Keratinocyte (primary cell): ENCODE measurements around the gene EYA4. TPM values are rescaled to one million over a fixed set of nuclear protein-coding genes. Genes with fewer than 3 reads are reported as not detected.

ENCODE experiments used
- DNase-seq: peaks from one replicate; pipeline ENCODE4 v3.0.0-alpha.2; 2011; ENCODE audit warnings: low read depth, missing footprints, low spot score
- FAIRE-seq: peaks from 2 replicates; lab custom pipeline; 2011; peaks lifted over from hg19 to GRCh38; lab: Jason Lieb, UNC
- H2AFZ ChIP-seq: 2 replicates; pipeline ENCODE4 v1.6.0; 2012; ENCODE audit warnings: low read length, control low read depth, inconsistent platforms; ENCODE audit not compliant: control insufficient read depth
- H3K27ac ChIP-seq: 2 replicates; pipeline ENCODE4 v1.5.1; 2011; ENCODE audit warnings: low read length; ENCODE audit not compliant: control insufficient read depth, insufficient read depth
- H3K27me3 ChIP-seq: 3 replicates; pipeline ENCODE4 v1.6.0; 2011; ENCODE audit warnings: low read length; ENCODE audit not compliant: control insufficient read depth, insufficient read depth; ENCODE audit errors: extremely low read depth
- H3K36me3 ChIP-seq, 2 experiments: 2 replicates in 1 of 2; 3 replicates in 1 of 2; pipeline ENCODE4 v1.5.1; 2011; ENCODE audit warnings: low read length in 2 of 2, mild to moderate bottlenecking in 1 of 2; ENCODE audit not compliant: control insufficient read depth in 2 of 2, insufficient read depth in 2 of 2; ENCODE audit errors: extremely low read depth in 1 of 2
- H3K4me1 ChIP-seq: 3 replicates; pipeline ENCODE4 v1.5.1; 2011; ENCODE audit warnings: low read length; ENCODE audit not compliant: control insufficient read depth, insufficient read depth; ENCODE audit errors: extremely low read depth
- H3K4me2 ChIP-seq: 3 replicates; pipeline ENCODE4 v1.6.0; 2011; ENCODE audit warnings: low read depth, low read length; ENCODE audit not compliant: control insufficient read depth, insufficient read depth; ENCODE audit errors: extremely low read depth
- H3K4me3 ChIP-seq, 3 experiments: fragments of 200-600 bp in 1 of 3; sonication (generic) in 1 of 3; 2 replicates in 2 of 3; 3 replicates in 1 of 3; pipeline ENCODE4 v1.5.1; 2011 to 2016; ENCODE audit warnings: low read length in 3 of 3, mild to moderate bottlenecking in 3 of 3, control low read depth in 2 of 3, inconsistent platforms in 1 of 3, low read depth in 1 of 3, mixed read lengths in 1 of 3, mixed run types in 1 of 3, moderate library complexity in 1 of 3; ENCODE audit not compliant: control insufficient read depth in 2 of 3, insufficient read depth in 2 of 3; ENCODE audit errors: extremely low read depth in 1 of 3
- H3K79me2 ChIP-seq: 2 replicates; pipeline ENCODE4 v1.6.0; 2012; ENCODE audit warnings: low read length; ENCODE audit not compliant: control insufficient read depth, insufficient read depth
- H3K9ac ChIP-seq: 3 replicates; pipeline ENCODE4 v1.6.0; 2011; ENCODE audit warnings: low read length; ENCODE audit not compliant: control insufficient read depth, insufficient read depth; ENCODE audit errors: extremely low read depth
- H3K9me1 ChIP-seq: 3 replicates; pipeline ENCODE4 v1.6.0; 2011; ENCODE audit warnings: low read length; ENCODE audit not compliant: control insufficient read depth, insufficient read depth; ENCODE audit errors: extremely low read depth
- H3K9me3 ChIP-seq: 2 replicates; pipeline ENCODE4 v1.5.1; 2012; ENCODE audit warnings: low read depth, low read length; ENCODE audit not compliant: control insufficient read depth
- H4K20me1 ChIP-seq: 3 replicates; pipeline ENCODE4 v1.6.0; 2011; ENCODE audit warnings: low read length; ENCODE audit not compliant: control insufficient read depth, insufficient read depth; ENCODE audit errors: extremely low read depth
- CTCF ChIP-seq, 3 experiments: IDR thresholded peaks in 1 of 3; conservative IDR thresholded peaks in 1 of 3; optimal IDR thresholded peaks in 1 of 3; 2 replicates in 2 of 3; 3 replicates in 1 of 3; pipeline versions ENCODE3 to v1.5.1; 2011; ENCODE audit warnings: low read length in 3 of 3, mild to moderate bottlenecking in 3 of 3, moderate library complexity in 2 of 3, control low read depth in 1 of 3, inconsistent platforms in 1 of 3; ENCODE audit not compliant: insufficient read depth in 2 of 3; ENCODE audit errors: extremely low read depth in 1 of 3
- EZH2 ChIP-seq: IDR thresholded peaks from one replicate; pipeline ENCODE4 v1.6.1; 2012; ENCODE audit warnings: inconsistent platforms, mild to moderate bottlenecking, low read length, moderate library complexity
- dilution Hi-C: fragments of 300-500 bp; cut with MboI; formaldehyde crosslinking; loops from one replicate; pipeline ENCODE4 v1.7.0; 2020; ENCODE audit warnings: low sequenced_read_pairs; ENCODE audit not compliant: extremely low pct_ligation_motif_present
- polyA plus RNA-seq, 5 experiments: library from polyadenylated mRNA; depleted of rRNA in 3 of 5; stranded (reverse) in 3 of 5; stranded (forward) in 1 of 5; unstranded in 1 of 5; fragments of >200 nt; gene quantifications; 1 replicate in 1 of 5; 2 replicates in 3 of 5; 3 replicates in 1 of 5; pipeline versions ENCODE4 v1.2.1 to v1.2.3, GENCODE V29; 2011 to 2012; ENCODE audit warnings: missing spikeins in 2 of 5, low read depth in 1 of 5, low replicate concordance in 1 of 5

The EYA4 gene
- polyA plus RNA-seq, 1 donor (not counting 4 experiments of a cell fraction or from before 2014, with no cell fraction given), result 0.01 TPM

GRCh38 chr6:133380723-133381122, 139.6 kb downstream of the EYA4 start:
- no peaks in the 10 kb centered on the region for H3K79me2 ChIP-seq
- no peak overlapping the region for H2AFZ ChIP-seq
- no peaks in the 10 kb centered on the region for H4K20me1 ChIP-seq
- DNase-seq, result no peak
- H3K27ac ChIP-seq, result no peak overlapping the region
- H3K4me3 ChIP-seq, result no peak overlapping the region
- dilution Hi-C loops, result no loop called here
- no peaks in the 10 kb centered on the region for H3K9me1 ChIP-seq
- no peaks in the 10 kb centered on the region for H3K27me3 ChIP-seq
- TF ChIP-seq CTCF (optimal IDR thresholded peaks at IDR 0.05 in 1 of 3, IDR thresholded peaks at IDR 0.05 in 1 of 3, conservative IDR thresholded peaks at IDR 0.05 in 1 of 3; ENCODE audit: extremely low read depth in 1 of 3, insufficient read depth in 2 of 3, low read length in 3 of 3) (no peak), EZH2 (no peak)
- FAIRE-seq, result no peak
- H3K9me3 ChIP-seq, result no peaks in the 10 kb centered on the region
- no peak overlapping the region for H3K4me2 ChIP-seq
- H3K9ac ChIP-seq, result no peak overlapping the region
- H3K36me3 ChIP-seq, result no peaks in the 10 kb centered on the region
- H3K4me1 ChIP-seq, result no peaks in the 10 kb centered on the region

DNA sequence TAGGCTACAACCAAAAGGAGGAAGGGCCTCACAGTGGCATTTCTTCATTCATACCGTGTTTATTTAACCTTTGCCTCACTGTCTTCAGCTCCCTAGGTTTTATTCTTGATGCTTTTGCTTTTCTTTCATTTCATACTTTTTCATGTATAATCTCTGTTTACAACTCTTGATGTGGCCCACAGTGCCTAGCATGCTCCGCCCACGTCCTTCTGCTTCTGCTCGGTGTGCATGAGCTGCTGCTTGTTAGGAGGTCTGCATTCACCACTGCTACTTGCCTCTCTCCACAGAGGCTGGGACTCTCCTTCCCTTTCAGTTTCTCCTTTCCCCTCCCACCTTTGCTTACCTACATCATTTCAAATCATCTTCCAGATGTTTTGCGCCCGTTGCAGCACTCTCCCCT, 147.6 kb downstream of the EYA4 start:
- dilution Hi-C loops, result no loop called here
- no peaks in the 10 kb centered on the region for H3K79me2 ChIP-seq
- no peaks in the 10 kb centered on the region for H3K27me3 ChIP-seq
- H3K9me3 ChIP-seq, result no peaks in the 10 kb centered on the region
- H3K4me3 ChIP-seq, result no peak overlapping the region
- H3K4me2 ChIP-seq, result no peak overlapping the region
- no peak overlapping the region for H3K9ac ChIP-seq
- FAIRE-seq, result no peak
- TF ChIP-seq CTCF (optimal IDR thresholded peaks at IDR 0.05 in 1 of 3, IDR thresholded peaks at IDR 0.05 in 1 of 3, conservative IDR thresholded peaks at IDR 0.05 in 1 of 3; ENCODE audit: extremely low read depth in 1 of 3, insufficient read depth in 2 of 3, low read length in 3 of 3) (no peak), EZH2 (no peak)
- H3K4me1 ChIP-seq, result no peaks in the 10 kb centered on the region
- DNase-seq, result no peak
- no peaks in the 10 kb centered on the region for H4K20me1 ChIP-seq
- H3K36me3 ChIP-seq, result no peaks in the 10 kb centered on the region
- H2AFZ ChIP-seq, result no peak overlapping the region
- no peaks in the 10 kb centered on the region for H3K9me1 ChIP-seq
- no peak overlapping the region for H3K27ac ChIP-seq
